SK-N-SH (cell line): ENCODE measurements around the gene TMEM213. TPM values are rescaled to one million over a fixed set of nuclear protein-coding genes. Genes with fewer than 3 reads are reported as not detected.
"Not testable (repeated sequence)": the region's sequence is repeated elsewhere in the genome, so short reads cannot be mapped to it uniquely, and the experiment has no call there.

Experiments used
- CTCF ChIA-PET: fragments of 300-600, 350-600 bp; formaldehyde crosslinking; extraction: SDS; loops from one replicate; lab custom pipeline; 2021; lab: Yijun Ruan, JAX
- POLR2A ChIA-PET: fragments of 350-600 bp; sonication (Branson Sonifier 250); formaldehyde crosslinking; extraction: SDS; loops from one replicate; lab custom pipeline; 2020; ENCODE audit warnings: antibody characterized with exemption, inconsistent platforms; lab: Yijun Ruan, JAX
- DNase-seq: peaks from one replicate; pipeline ENCODE4 v3.0.0; 2012
- H2AFZ ChIP-seq: fragments of 200-600 bp; sonication (generic); 2 replicates; pipeline ENCODE4 v1.8.1; 2016; ENCODE audit warnings: antibody characterized with exemption, mild to moderate bottlenecking, low read depth
- H3F3A ChIP-seq: fragments of 200-600 bp; sonication (generic); replicated peaks from 2 replicates; pipeline ENCODE3; 2016; ENCODE audit warnings: antibody characterized with exemption, mild to moderate bottlenecking; ENCODE audit not compliant: insufficient read depth
- H3K27ac ChIP-seq, 2 experiments: fragments of 200-500 bp in 1 of 2; fragments of 200-600 bp in 1 of 2; sonication (Bioruptor generic) in 1 of 2; sonication (generic), shearing (Covaris generic) in 1 of 2; 2 replicates each; pipeline versions ENCODE4 v1.5.1 to v1.6.1; 2014 to 2016; ENCODE audit warnings: low read depth in 2 of 2, inconsistent platforms in 1 of 2, low read length in 1 of 2, mild to moderate bottlenecking in 1 of 2, mixed read lengths in 1 of 2
- H3K27me3 ChIP-seq: fragments of 200-600 bp; sonication (generic), shearing (Covaris generic); 2 replicates; pipeline ENCODE4 v1.6.1; 2016; ENCODE audit warnings: mixed run types; ENCODE audit not compliant: insufficient read depth
- H3K36me3 ChIP-seq, 2 experiments: fragments of 200-500 bp in 1 of 2; fragments of 200-600 bp in 1 of 2; sonication (Bioruptor generic) in 1 of 2; sonication (generic) in 1 of 2; replicated peaks in 1 of 2; 2 replicates each; pipeline versions ENCODE3 to v1.5.1; 2014 to 2016; ENCODE audit warnings: low read length in 1 of 2, mild to moderate bottlenecking in 1 of 2; ENCODE audit not compliant: insufficient read depth in 2 of 2, control insufficient read depth in 1 of 2
- H3K4me1 ChIP-seq, 2 experiments: fragments of 200-500 bp in 1 of 2; fragments of 200-600 bp in 1 of 2; sonication (Bioruptor generic) in 1 of 2; sonication (generic), shearing (Covaris generic) in 1 of 2; 2 replicates each; pipeline versions ENCODE4 v1.5.1 to v1.6.1; 2014 to 2016; ENCODE audit warnings: low read depth in 1 of 2, low read length in 1 of 2, mixed run types in 1 of 2; ENCODE audit not compliant: insufficient read depth in 2 of 2, control insufficient read depth in 1 of 2
- H3K4me2 ChIP-seq: fragments of 200-600 bp; sonication (generic), shearing (Covaris generic); 2 replicates; pipeline ENCODE4 v1.6.1; 2017; ENCODE audit warnings: mixed run types
- H3K4me3 ChIP-seq, 2 experiments: fragments of 200-500 bp in 1 of 2; fragments of 200-600 bp in 1 of 2; sonication (Bioruptor generic) in 1 of 2; sonication (generic), shearing (Covaris generic) in 1 of 2; 2 replicates each; pipeline versions ENCODE4 v1.5.1 to v1.8.1; 2014 to 2016; ENCODE audit warnings: low read depth in 2 of 2, inconsistent platforms in 1 of 2, low read length in 1 of 2, mild to moderate bottlenecking in 1 of 2, mixed read lengths in 1 of 2, moderate library complexity in 1 of 2
- H3K79me2 ChIP-seq: fragments of 200-600 bp; sonication (generic); 2 replicates; pipeline ENCODE4 v1.8.1; 2017; ENCODE audit warnings: mild to moderate bottlenecking; ENCODE audit not compliant: insufficient read depth
- H3K9ac ChIP-seq: fragments of 200-600 bp; sonication (generic); 2 replicates; pipeline ENCODE4 v1.6.1; 2017; ENCODE audit warnings: mixed run types
- H3K9me2 ChIP-seq: fragments of 200-600 bp; sonication (generic); 2 replicates; pipeline ENCODE4 v1.6.1; 2017; ENCODE audit warnings: mixed run types
- H3K9me3 ChIP-seq: fragments of 200-600 bp; sonication (generic); 2 replicates; pipeline ENCODE4 v1.6.1; 2017; ENCODE audit warnings: mixed run types, mild to moderate bottlenecking, moderate library complexity
- H4K20me1 ChIP-seq: fragments of 200-600 bp; sonication (generic); 2 replicates; pipeline ENCODE4 v1.6.1; 2017; ENCODE audit warnings: mild to moderate bottlenecking, mixed run types; ENCODE audit not compliant: insufficient read depth
- EP300 ChIP-seq, 2 experiments: IDR thresholded peaks; 2 replicates each; pipeline versions ENCODE4 v1.4.0 to v1.6.1; 2012; ENCODE audit warnings: borderline replicate concordance in 1 of 2, low read depth in 1 of 2, low read length in 1 of 2
- FOSL2 ChIP-seq: IDR thresholded peaks from 2 replicates; pipeline ENCODE4 v1.4.0; 2012; ENCODE audit warnings: low read depth, mild to moderate bottlenecking, moderate library complexity, borderline replicate concordance
- GABPA ChIP-seq: IDR thresholded peaks from 2 replicates; pipeline ENCODE4 v1.4.0; 2012; ENCODE audit warnings: low read depth, mild to moderate bottlenecking
- JUND ChIP-seq: IDR thresholded peaks from 2 replicates; pipeline ENCODE4 v1.4.0; 2012
- MEF2A ChIP-seq: IDR thresholded peaks from 2 replicates; pipeline ENCODE4 v1.4.0; 2012; ENCODE audit warnings: low read depth, borderline replicate concordance
- MXI1 ChIP-seq: IDR thresholded peaks from 2 replicates; pipeline ENCODE4 v1.6.1; 2012; ENCODE audit warnings: mild to moderate bottlenecking, low read depth, low read length, improper control_type of control experiment
- RAD21 ChIP-seq: IDR thresholded peaks from 2 replicates; pipeline ENCODE4 v1.6.1; 2012; ENCODE audit warnings: mild to moderate bottlenecking, low read length
- SMC3 ChIP-seq: IDR thresholded peaks from 2 replicates; pipeline ENCODE4 v1.6.1; 2012; ENCODE audit warnings: low read depth, low read length, improper control_type of control experiment
- TAF1 ChIP-seq: IDR thresholded peaks from 2 replicates; pipeline ENCODE4 v1.6.1; 2012; ENCODE audit warnings: low read depth, mild to moderate bottlenecking, low read length, moderate library complexity, borderline replicate concordance
- WGBS: methylation state at CpG from one replicate; pipeline ENCODE4 v1.1.6; 2017; ENCODE audit warnings: low lambda C conversion rate; 5-methylcytosine and 5-hydroxymethylcytosine counted together
- polyA plus RNA-seq, 3 experiments: library from polyadenylated mRNA; depleted of rRNA; stranded (reverse); fragments of >200 nt; gene quantifications; 2 replicates each; pipeline ENCODE4 v1.2.3, GENCODE V29; 2012
- TF ChIP-seq, protein P1 (sequence below): fragments of 150-350 bp; IDR thresholded peaks from 2 replicates; pipeline ENCODE4 v1.6.1; 2016; ENCODE audit warnings: mild to moderate bottlenecking, low read depth, low read length
- TF ChIP-seq, protein P2 (sequence below): fragments of 150-350 bp; IDR thresholded peaks from 2 replicates; pipeline ENCODE4 v1.6.1; 2017; ENCODE audit warnings: antibody characterized with exemption, low read length, low read depth, borderline replicate concordance

TMEM213 gene
- polyA plus RNA-seq, 1 of the 3 experiments (the other 2 are of a cell fraction): not detected

DNA sequence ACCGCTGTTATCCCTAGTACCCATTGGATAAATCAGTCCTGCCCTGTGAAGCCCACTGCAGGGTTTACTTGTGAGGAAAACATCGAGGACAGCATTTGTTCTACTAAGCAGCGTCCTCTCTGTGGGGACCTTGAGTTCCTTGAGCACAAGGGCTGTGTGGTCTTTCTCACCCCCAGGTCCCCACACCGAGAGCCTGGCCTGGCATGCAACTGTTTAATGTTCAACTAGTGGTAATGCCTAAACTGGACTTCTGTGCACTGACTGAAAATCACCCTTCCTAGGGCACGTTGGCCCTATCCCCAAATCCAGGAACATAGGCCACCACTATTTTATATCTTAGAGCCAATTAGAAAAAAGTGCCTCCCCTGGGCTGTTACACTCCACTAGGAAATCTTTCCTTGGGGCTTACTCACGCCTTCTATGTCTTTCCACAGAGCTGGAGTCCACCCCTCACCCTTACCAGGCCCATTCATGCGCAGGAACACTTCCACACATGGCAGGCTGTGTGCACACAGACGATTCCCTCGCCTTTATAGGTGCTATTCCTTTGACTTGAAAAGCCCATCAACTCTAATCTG is 1.7 kb upstream of the TMEM213 start:
- no peaks in the 10 kb centered on the region for H3K79me2 ChIP-seq
- ChIA-PET POLR2A (no interaction called here), CTCF (no interaction called here)
- H4K20me1 ChIP-seq: no peaks in the 10 kb centered on the region
- no peak overlapping the region for H3K4me2 ChIP-seq
- H3K4me1 ChIP-seq: no peaks in the 10 kb centered on the region
- H3K9me2 ChIP-seq: no peaks in the 10 kb centered on the region
- H3K27me3 ChIP-seq: no peaks in the 10 kb centered on the region
- no peak overlapping the region for H3K4me3 ChIP-seq
- H2AFZ ChIP-seq: no peak overlapping the region
- no peak overlapping the region for H3K27ac ChIP-seq
- no peaks in the 10 kb centered on the region for H3K9me3 ChIP-seq
- no peak for DNase-seq
- no peak overlapping the region for H3K9ac ChIP-seq
- TF ChIP-seq GABPA: no peak
- no peak for TF ChIP-seq RAD21
- no peak for TF ChIP-seq MEF2A
- TF ChIP-seq, protein P1, sequence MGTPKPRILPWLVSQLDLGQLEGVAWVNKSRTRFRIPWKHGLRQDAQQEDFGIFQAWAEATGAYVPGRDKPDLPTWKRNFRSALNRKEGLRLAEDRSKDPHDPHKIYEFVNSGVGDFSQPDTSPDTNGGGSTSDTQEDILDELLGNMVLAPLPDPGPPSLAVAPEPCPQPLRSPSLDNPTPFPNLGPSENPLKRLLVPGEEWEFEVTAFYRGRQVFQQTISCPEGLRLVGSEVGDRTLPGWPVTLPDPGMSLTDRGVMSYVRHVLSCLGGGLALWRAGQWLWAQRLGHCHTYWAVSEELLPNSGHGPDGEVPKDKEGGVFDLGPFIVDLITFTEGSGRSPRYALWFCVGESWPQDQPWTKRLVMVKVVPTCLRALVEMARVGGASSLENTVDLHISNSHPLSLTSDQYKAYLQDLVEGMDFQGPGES: no peak
- TF ChIP-seq EP300 (IDR thresholded peaks at IDR 0.05; ENCODE audit: borderline replicate concordance in 1 of 2, low read depth in 1 of 2, low read length in 1 of 2): no peak
- no peak for TF ChIP-seq MXI1
- no peak for TF ChIP-seq TAF1
- TF ChIP-seq SMC3: no peak
- no peak for TF ChIP-seq FOSL2
- no peak for TF ChIP-seq JUND
- TF ChIP-seq, protein P2, sequence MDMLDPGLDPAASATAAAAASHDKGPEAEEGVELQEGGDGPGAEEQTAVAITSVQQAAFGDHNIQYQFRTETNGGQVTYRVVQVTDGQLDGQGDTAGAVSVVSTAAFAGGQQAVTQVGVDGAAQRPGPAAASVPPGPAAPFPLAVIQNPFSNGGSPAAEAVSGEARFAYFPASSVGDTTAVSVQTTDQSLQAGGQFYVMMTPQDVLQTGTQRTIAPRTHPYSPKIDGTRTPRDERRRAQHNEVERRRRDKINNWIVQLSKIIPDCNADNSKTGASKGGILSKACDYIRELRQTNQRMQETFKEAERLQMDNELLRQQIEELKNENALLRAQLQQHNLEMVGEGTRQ: no peak
- H3F3A ChIP-seq: no peaks in the 10 kb centered on the region
- no peaks in the 10 kb centered on the region for H3K36me3 ChIP-seq
- 44% methylated on average over 9 of the region's 9 CpGs for WGBS

DNA sequence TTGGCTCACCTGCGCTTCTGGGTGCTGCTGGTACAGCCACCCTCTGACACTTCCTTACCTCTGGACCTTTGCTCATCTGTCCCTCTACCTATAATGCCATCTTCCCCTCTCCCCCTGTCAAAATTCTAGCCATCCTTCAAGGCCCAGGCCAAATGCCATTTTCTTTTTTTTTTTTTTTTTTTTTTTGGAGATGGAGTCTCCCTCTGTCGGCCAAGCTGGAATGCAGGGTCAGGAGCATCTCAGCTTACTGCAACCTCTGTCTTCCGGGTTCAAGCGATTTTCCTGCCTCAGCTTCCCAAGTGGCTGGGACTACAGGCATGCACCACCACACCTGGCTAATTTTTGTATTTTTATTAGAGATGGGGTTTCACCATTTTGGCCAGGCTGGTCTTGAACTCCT is 748 bp upstream of the TMEM213 start:
- H2AFZ ChIP-seq, H3K9ac ChIP-seq, H3K36me3 ChIP-seq, DNase-seq, H3K4me3 ChIP-seq, H3K79me2 ChIP-seq, H4K20me1 ChIP-seq, H3K4me1 ChIP-seq, H3K9me3 ChIP-seq, H3K27ac ChIP-seq, POLR2A ChIA-PET, H3K4me2 ChIP-seq, H3K27me3 ChIP-seq, H3F3A ChIP-seq, H3K9me2 ChIP-seq: not testable (repeated sequence)
- WGBS: 59% methylated on average over 4 of the region's 4 CpGs
- CTCF ChIA-PET: interaction anchor here (0.6 kb wide), 1 partner anchor 177 kb away, joined by 3 read pairs; no protein-coding TSS in a partner anchor
